ENCODE data around the gene FAM234A. TPM values are rescaled to one million over a fixed set of nuclear protein-coding genes. Genes with fewer than 3 reads are reported as not detected.

FAM234A gene
- polyA plus RNA-seq, 2 donors = 35.9 to 39.6 TPM

DNA sequence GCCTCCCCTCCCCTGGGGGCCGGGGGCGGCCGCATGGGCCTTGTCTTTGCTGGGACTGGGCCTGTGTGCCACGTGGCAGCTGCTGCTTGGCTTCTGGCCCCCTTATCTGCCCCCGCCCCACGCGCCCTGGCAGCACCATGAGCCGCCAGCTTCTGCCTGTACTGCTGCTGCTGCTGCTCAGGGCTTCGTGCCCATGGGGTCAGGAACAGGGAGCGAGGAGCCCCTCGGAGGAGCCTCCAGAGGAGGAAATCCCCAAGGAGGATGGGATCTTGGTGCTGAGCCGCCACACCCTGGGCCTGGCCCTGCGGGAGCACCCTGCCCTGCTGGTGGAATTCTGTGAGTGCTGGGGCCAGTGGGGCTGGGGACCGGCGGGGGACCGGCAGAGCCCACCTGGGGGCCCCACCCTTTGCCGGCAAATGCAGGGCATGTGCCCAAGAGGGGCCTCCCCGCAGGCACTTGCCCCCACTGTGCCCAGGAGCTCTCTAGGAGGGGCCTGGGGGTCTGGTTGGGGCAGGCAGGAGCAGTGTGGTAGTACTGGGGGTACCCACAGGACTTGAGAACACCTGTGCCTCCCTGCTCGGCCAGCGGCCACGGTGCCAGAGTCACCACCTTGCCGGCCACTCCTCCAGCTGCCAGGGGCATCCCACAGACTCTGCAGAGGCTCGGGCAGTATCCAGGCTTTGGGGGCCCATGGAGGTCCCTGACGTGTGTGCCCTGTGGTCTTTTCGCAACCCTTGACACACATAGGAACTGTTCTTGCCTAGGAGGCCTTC lies 48.6 kb downstream of the FAM234A start, which contains the start of gene PDIA2:
PDIA2 (plus strand) TSS at position 132 of the 773 bp plus-strand sequence; CDS start at position 138, 6 bp downstream.
- H3K9me3 ChIP-seq (ENCODE audit: control insufficient read depth in 2 of 2, insufficient read depth in 1 of 2, low read depth in 1 of 2, low read length in 1 of 2) = no peaks in the 10 kb centered on the region
- peaks cover 0 to 6% of the 10 kb centered on the region in 2 donors for H3K4me1 ChIP-seq (ENCODE audit: control insufficient read depth in 2 of 2, insufficient read depth in 2 of 2, low read length in 1 of 2)
- peaks cover 0 to 9% of the 10 kb centered on the region in 2 donors for H3K27me3 ChIP-seq (ENCODE audit: control insufficient read depth in 1 of 2, insufficient read depth in 2 of 2, low read length in 2 of 2)
- 52 to 57% methylated on average over 25 of the region's 25 CpGs for WGBS, 2 donors
- H3K27ac ChIP-seq (ENCODE audit: low read depth in 2 of 2, low read length in 1 of 2) = no peak within 1 kb of the TSS
- peaks cover 2 to 15% of the 10 kb centered on the region in 2 donors for H3K36me3 ChIP-seq (ENCODE audit: control insufficient read depth in 2 of 2, insufficient read depth in 2 of 2, low read length in 1 of 2)
- no peak within 1 kb of the TSS for H3K4me3 ChIP-seq (ENCODE audit: low read depth in 1 of 2, low read length in 2 of 2)

DNA sequence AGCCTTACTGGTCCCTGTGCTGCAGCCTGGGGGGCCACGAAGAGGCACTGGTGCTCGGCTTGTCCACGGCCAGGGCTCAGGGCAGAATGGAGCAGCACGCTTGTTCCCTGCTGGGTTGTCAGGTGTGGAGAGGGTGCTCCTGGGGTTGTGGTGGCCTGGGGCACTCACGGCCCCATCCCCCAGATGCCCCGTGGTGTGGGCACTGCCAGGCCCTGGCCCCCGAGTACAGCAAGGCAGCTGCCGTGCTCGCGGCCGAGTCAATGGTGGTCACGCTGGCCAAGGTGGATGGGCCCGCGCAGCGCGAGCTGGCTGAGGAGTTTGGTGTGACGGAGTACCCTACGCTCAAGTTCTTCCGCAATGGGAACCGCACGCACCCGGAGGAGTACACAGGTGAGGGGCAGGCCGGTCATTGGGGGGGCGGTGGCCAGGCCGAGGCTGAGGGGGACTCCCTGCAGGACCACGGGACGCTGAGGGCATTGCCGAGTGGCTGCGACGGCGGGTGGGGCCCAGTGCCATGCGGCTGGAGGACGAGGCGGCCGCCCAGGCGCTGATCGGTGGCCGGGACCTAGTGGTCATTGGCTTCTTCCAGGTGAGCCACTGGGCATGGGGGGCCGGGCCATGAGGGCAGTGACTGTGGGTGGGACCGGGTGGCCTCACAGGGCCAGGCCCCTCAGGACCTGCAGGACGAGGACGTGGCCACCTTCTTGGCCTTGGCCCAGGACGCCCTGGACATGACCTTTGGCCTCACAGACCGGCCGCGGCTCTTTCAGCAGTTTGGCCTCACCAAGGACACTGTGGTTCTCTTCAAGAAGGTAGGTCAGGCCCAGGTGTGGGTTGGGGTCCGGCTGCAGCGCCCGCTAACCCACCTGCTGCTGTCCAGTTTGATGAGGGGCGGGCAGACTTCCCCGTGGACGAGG lies 49.8 kb downstream of the FAM234A start:
- 86 to 90% methylated on average over 51 to 52 of the region's 52 CpGs for WGBS, 2 donors
- H3K27me3 ChIP-seq (ENCODE audit: control insufficient read depth in 1 of 2, insufficient read depth in 2 of 2, low read length in 2 of 2) = peaks cover 0 to 9% of the 10 kb centered on the region in 2 donors

GRCh38 chr16:285146-286055 lies 50.8 kb downstream of the FAM234A start:
- H3K4me1 ChIP-seq (ENCODE audit: control insufficient read depth in 2 of 2, insufficient read depth in 2 of 2, low read length in 1 of 2) = peaks cover 0 to 6% of the 10 kb centered on the region in 2 donors
- H3K36me3 ChIP-seq (ENCODE audit: control insufficient read depth in 2 of 2, insufficient read depth in 2 of 2, low read length in 1 of 2) = peaks cover 11 to 36% of the 10 kb centered on the region in 2 donors
- no peak overlapping the region for H3K27ac ChIP-seq (ENCODE audit: low read depth in 2 of 2, low read length in 1 of 2)
- H3K4me3 ChIP-seq (ENCODE audit: low read depth in 1 of 2, low read length in 2 of 2) = no peak overlapping the region
- WGBS, 2 donors = 81 to 93% methylated on average over 41 to 48 of the region's 48 CpGs
- peaks cover 0 to 7% of the 10 kb centered on the region in 2 donors for H3K27me3 ChIP-seq (ENCODE audit: control insufficient read depth in 1 of 2, insufficient read depth in 2 of 2, low read length in 2 of 2)
- H3K9me3 ChIP-seq (ENCODE audit: control insufficient read depth in 2 of 2, insufficient read depth in 1 of 2, low read depth in 1 of 2, low read length in 1 of 2) = no peaks in the 10 kb centered on the region

More for the DNA sequence above, 49.8 kb downstream of the FAM234A start:
- Histone ChIP-seq H3K4me3 (ENCODE audit: low read depth in 1 of 2, low read length in 2 of 2) (no peak overlapping the region), H3K9me3 (ENCODE audit: control insufficient read depth in 2 of 2, insufficient read depth in 1 of 2, low read depth in 1 of 2, low read length in 1 of 2) (no peaks in the 10 kb centered on the region), H3K4me1 (ENCODE audit: control insufficient read depth in 2 of 2, insufficient read depth in 2 of 2, low read length in 1 of 2) (peaks cover 0 to 6% of the 10 kb centered on the region in 2 donors), H3K27ac (ENCODE audit: low read depth in 2 of 2, low read length in 1 of 2) (no peak overlapping the region), H3K36me3 (ENCODE audit: control insufficient read depth in 2 of 2, insufficient read depth in 2 of 2, low read length in 1 of 2) (peaks cover 8 to 27% of the 10 kb centered on the region in 2 donors)

- Histone ChIP-seq H3K4me3 (ENCODE audit: low read depth in 1 of 2, low read length in 2 of 2) (no peak overlapping the region), H3K9me3 (ENCODE audit: control insufficient read depth in 2 of 2, insufficient read depth in 1 of 2, low read depth in 1 of 2, low read length in 1 of 2) (no peaks in the 10 kb centered on the region), H3K36me3 (ENCODE audit: control insufficient read depth in 2 of 2, insufficient read depth in 2 of 2, low read length in 1 of 2) (peaks cover 11 to 49% of the 10 kb centered on the region in 2 donors), H3K4me1 (ENCODE audit: control insufficient read depth in 2 of 2, insufficient read depth in 2 of 2, low read length in 1 of 2) (no peaks in the 10 kb centered on the region), H3K27me3 (ENCODE audit: control insufficient read depth in 1 of 2, insufficient read depth in 2 of 2, low read length in 2 of 2) (no peaks in the 10 kb centered on the region), H3K27ac (ENCODE audit: low read depth in 2 of 2, low read length in 1 of 2) (no peak overlapping the region)
- 90 to 92% methylated on average over 22 of the region's 22 CpGs for WGBS, 2 donors
Observed at GRCh38 chr16:286491-287297, 52.1 kb downstream of the FAM234A start.

DNA sequence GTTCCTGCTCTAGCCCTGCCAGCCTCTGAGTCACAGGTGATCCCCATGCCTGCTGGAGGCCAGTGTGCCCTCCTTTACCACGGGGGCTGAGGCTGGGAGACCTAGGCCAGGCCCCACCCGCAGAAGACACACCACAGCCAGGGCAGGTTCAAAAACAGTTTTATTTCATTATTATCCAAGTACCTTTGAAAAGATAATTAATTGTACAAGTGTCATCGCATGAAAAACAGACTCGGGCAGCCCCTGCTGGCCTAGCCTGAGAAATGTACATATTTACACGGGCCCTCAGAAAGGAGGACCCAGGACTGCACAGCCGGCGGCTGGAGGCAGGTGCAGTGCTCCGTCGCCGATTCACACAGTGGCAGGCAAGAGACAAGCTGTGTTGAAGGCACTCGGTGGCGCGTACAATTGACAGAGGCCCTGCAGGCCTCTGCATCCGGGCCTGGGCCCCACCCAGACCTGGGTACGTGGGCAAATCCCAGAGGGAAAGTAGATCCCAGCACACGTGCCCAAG lies 52.7 kb downstream of the FAM234A start:
- no peak overlapping the region for H3K27ac ChIP-seq (ENCODE audit: low read depth in 2 of 2, low read length in 1 of 2)
- no peak overlapping the region for H3K4me3 ChIP-seq (ENCODE audit: low read depth in 1 of 2, low read length in 2 of 2)
- WGBS, 2 donors = 63 to 73% methylated on average over 16 of the region's 16 CpGs
- H3K9me3 ChIP-seq (ENCODE audit: control insufficient read depth in 2 of 2, insufficient read depth in 1 of 2, low read depth in 1 of 2, low read length in 1 of 2) = no peaks in the 10 kb centered on the region
- peaks cover 12 to 54% of the 10 kb centered on the region in 2 donors for H3K36me3 ChIP-seq (ENCODE audit: control insufficient read depth in 2 of 2, insufficient read depth in 2 of 2, low read length in 1 of 2)
- no peaks in the 10 kb centered on the region for H3K27me3 ChIP-seq (ENCODE audit: control insufficient read depth in 1 of 2, insufficient read depth in 2 of 2, low read length in 2 of 2)
- H3K4me1 ChIP-seq (ENCODE audit: control insufficient read depth in 2 of 2, insufficient read depth in 2 of 2, low read length in 1 of 2) = no peaks in the 10 kb centered on the region

DNA sequence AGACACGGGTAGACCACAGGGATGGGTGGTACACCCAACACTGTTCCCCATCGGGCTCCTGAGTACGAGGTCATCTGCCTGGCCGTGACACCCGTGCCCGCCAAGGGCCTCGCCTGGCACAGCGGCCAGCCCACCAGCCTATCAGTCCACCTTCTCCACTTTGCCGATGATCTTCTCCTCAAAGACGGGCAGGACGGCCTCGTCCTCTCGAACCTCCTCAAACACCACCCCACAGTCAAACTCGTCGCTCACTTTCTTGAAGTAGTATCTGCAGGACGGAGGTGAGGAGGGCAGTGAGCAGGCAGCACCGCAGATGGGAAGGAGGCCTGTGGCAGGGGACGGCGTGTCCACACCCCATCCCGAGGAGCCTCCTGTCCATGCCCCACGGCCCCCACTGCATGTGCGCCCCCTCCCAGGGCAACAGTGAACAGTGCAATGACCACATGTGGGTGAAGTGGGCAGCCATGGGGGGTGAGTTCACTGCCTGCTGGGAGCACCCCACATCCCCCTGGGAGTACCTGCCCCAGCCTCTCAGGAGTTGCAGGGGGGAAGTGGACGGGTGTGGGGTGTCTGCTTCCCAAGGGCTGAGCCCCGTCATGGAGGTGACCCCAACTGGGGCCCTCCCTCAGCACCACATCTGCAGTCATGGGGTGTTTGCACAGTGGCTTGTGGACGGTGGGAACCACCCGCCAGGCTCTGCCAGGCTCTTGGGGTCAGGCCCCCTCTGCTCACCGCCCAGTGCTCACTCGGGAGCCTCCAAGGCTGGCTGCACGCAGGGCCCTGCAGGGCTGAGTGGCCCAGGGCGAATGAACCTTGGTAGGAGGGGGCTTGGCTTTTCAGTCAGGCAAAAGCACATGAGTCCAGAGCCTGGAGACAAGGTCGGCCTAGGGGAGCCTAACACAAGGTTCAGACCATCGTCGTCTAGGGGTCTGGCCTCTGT lies 53.6 kb downstream of the FAM234A start:
- WGBS, 2 donors = 86 to 92% methylated on average over 33 of the region's 33 CpGs
- H3K4me1 ChIP-seq (ENCODE audit: control insufficient read depth in 2 of 2, insufficient read depth in 2 of 2, low read length in 1 of 2) = no peaks in the 10 kb centered on the region
- H3K9me3 ChIP-seq (ENCODE audit: control insufficient read depth in 2 of 2, insufficient read depth in 1 of 2, low read depth in 1 of 2, low read length in 1 of 2) = no peaks in the 10 kb centered on the region
- no peak overlapping the region for H3K27ac ChIP-seq (ENCODE audit: low read depth in 2 of 2, low read length in 1 of 2)
- H3K36me3 ChIP-seq (ENCODE audit: control insufficient read depth in 2 of 2, insufficient read depth in 2 of 2, low read length in 1 of 2) = peaks cover 17 to 63% of the 10 kb centered on the region in 2 donors
- no peak overlapping the region for H3K4me3 ChIP-seq (ENCODE audit: low read depth in 1 of 2, low read length in 2 of 2)
- no peaks in the 10 kb centered on the region for H3K27me3 ChIP-seq (ENCODE audit: control insufficient read depth in 1 of 2, insufficient read depth in 2 of 2, low read length in 2 of 2)

- 87 to 92% methylated on average over 22 of the region's 22 CpGs for WGBS, 2 donors
- H3K36me3 ChIP-seq (ENCODE audit: control insufficient read depth in 2 of 2, insufficient read depth in 2 of 2, low read length in 1 of 2) = peaks cover 17 to 68% of the 10 kb centered on the region in 2 donors
- H3K9me3 ChIP-seq (ENCODE audit: control insufficient read depth in 2 of 2, insufficient read depth in 1 of 2, low read depth in 1 of 2, low read length in 1 of 2) = no peaks in the 10 kb centered on the region
Observed at GRCh38 chr16:289395-289997, 54.9 kb downstream of the FAM234A start.

More at GRCh38 chr16:289395-289997, 54.9 kb downstream of the FAM234A start:
- Histone ChIP-seq H3K4me3 (ENCODE audit: low read depth in 1 of 2, low read length in 2 of 2) (no peak overlapping the region), H3K27ac (ENCODE audit: low read depth in 2 of 2, low read length in 1 of 2) (no peak overlapping the region), H3K27me3 (ENCODE audit: control insufficient read depth in 1 of 2, insufficient read depth in 2 of 2, low read length in 2 of 2) (no peaks in the 10 kb centered on the region), H3K4me1 (ENCODE audit: control insufficient read depth in 2 of 2, insufficient read depth in 2 of 2, low read length in 1 of 2) (no peaks in the 10 kb centered on the region)

Measured in esophagus (tissue), 2 donors.